GM23338 (cell line): ENCODE data around the gene SMIM21. TPM values are rescaled to one million over a fixed set of nuclear protein-coding genes. Genes with fewer than 3 reads are reported as not detected.

ENCODE experiments used
- ATAC-seq: fragments of 200-7000 bp; cut with Tn5 transposase; 3 replicates; pipeline ENCODE4 v1.9.1; 2020
- DNase-seq: peaks from one replicate; pipeline ENCODE4 v3.0.0-alpha.2; 2015; ENCODE audit warnings: low spot score
- H2AFZ ChIP-seq: fragments of 200-600 bp; sonication (generic); 2 replicates; pipeline ENCODE4 v1.8.0; 2016; ENCODE audit warnings: antibody characterized with exemption, mild to moderate bottlenecking, moderate library complexity
- H3F3A ChIP-seq: fragments of 200-600 bp; sonication (generic); replicated peaks from 2 replicates; pipeline ENCODE4 v1.8.0; 2017; ENCODE audit warnings: antibody characterized with exemption, mixed run types, low read depth
- H3K27ac ChIP-seq: fragments of 200-600 bp; sonication (generic); 2 replicates; pipeline ENCODE4 v1.6.1; 2016; ENCODE audit warnings: low read depth
- H3K27me3 ChIP-seq: fragments of 200-600 bp; sonication (generic); 2 replicates; pipeline ENCODE4 v1.8.0; 2016; ENCODE audit warnings: mild to moderate bottlenecking, mixed run types, moderate library complexity; ENCODE audit not compliant: insufficient read depth
- H3K36me3 ChIP-seq: fragments of 200-600 bp; sonication (generic); 2 replicates; pipeline ENCODE4 v1.8.0; 2016; ENCODE audit warnings: mild to moderate bottlenecking; ENCODE audit not compliant: insufficient read depth
- H3K4me1 ChIP-seq: fragments of 200-600 bp; sonication (generic); 2 replicates; pipeline ENCODE4 v1.8.0; 2016; ENCODE audit warnings: mild to moderate bottlenecking, moderate library complexity; ENCODE audit not compliant: insufficient read depth
- H3K4me2 ChIP-seq: fragments of 200-600 bp; sonication (generic); 2 replicates; pipeline ENCODE4 v1.7.1; 2017; ENCODE audit warnings: mixed run types
- H3K4me3 ChIP-seq: fragments of 200-600 bp; sonication (generic); 2 replicates; pipeline ENCODE4 v1.6.1; 2016; ENCODE audit warnings: mixed run types
- H3K79me2 ChIP-seq: fragments of 200-600 bp; sonication (generic); replicated peaks from 2 replicates; pipeline ENCODE4 v1.8.0; 2017; ENCODE audit warnings: mild to moderate bottlenecking; ENCODE audit not compliant: insufficient read depth
- H3K9me2 ChIP-seq: fragments of 200-600 bp; sonication (generic); 2 replicates; pipeline ENCODE4 v1.8.0; 2017; ENCODE audit not compliant: insufficient read depth
- H4K20me1 ChIP-seq: fragments of 200-600 bp; sonication (generic); replicated peaks from 2 replicates; pipeline ENCODE4 v1.8.0; 2017; ENCODE audit warnings: mild to moderate bottlenecking; ENCODE audit not compliant: insufficient read depth
- H3K27ac Mint-ChIP-seq: 2 replicates; pipeline ENCODE4 v1.8.0; 2020; ENCODE audit warnings: inconsistent platforms, mild to moderate bottlenecking, moderate library complexity, mixed read lengths
- H3K27me3 Mint-ChIP-seq: 3 replicates; pipeline ENCODE4 v1.8.0; 2022; ENCODE audit warnings: low read depth, mild to moderate bottlenecking, moderate library complexity, mixed read lengths, inconsistent platforms; ENCODE audit not compliant: insufficient read depth, poor library complexity
- H3K36me3 Mint-ChIP-seq: 3 replicates; pipeline ENCODE4 v1.8.0; 2021; ENCODE audit warnings: low read depth, mild to moderate bottlenecking, inconsistent platforms, moderate library complexity, mixed read lengths
- H3K4me1 Mint-ChIP-seq: 3 replicates; pipeline ENCODE4 v1.8.0; 2020; ENCODE audit warnings: mild to moderate bottlenecking, inconsistent platforms, mixed read lengths
- H3K4me3 Mint-ChIP-seq: 3 replicates; pipeline ENCODE4 v1.8.0; 2021; ENCODE audit warnings: moderate library complexity, mild to moderate bottlenecking, inconsistent platforms, mixed read lengths
- H3K9me3 Mint-ChIP-seq: 3 replicates; pipeline ENCODE4 v1.8.0; 2020; ENCODE audit warnings: moderate library complexity, mild to moderate bottlenecking, inconsistent platforms, mixed read lengths
- CREB1 ChIP-seq: fragments of 250-450 bp; sonication (Bioruptor Pico); IDR thresholded peaks from 2 replicates; pipeline ENCODE4 v1.5.0; 2020; ENCODE audit warnings: low read depth, mild to moderate bottlenecking, moderate library complexity
- JUNB ChIP-seq: IDR thresholded peaks from one replicate; pipeline ENCODE4 v1.6.1; 2016; ENCODE audit warnings: antibody characterized with exemption; ENCODE audit not compliant: unreplicated experiment
- NANOG ChIP-seq: IDR thresholded peaks from 2 replicates; pipeline ENCODE4 v1.6.1; 2016; ENCODE audit warnings: antibody characterized with exemption, borderline replicate concordance
- POLR2AphosphoS5 ChIP-seq: IDR thresholded peaks from 2 replicates; pipeline ENCODE4 v1.6.1; 2016; ENCODE audit warnings: antibody characterized with exemption, low read depth
- STAT1 ChIP-seq: IDR thresholded peaks from one replicate; pipeline ENCODE4 v1.6.1; 2016; ENCODE audit warnings: antibody characterized with exemption; ENCODE audit not compliant: unreplicated experiment
- ZNF114 ChIP-seq: fragments of 250-450 bp; sonication (Bioruptor Pico); IDR thresholded peaks from 2 replicates; pipeline ENCODE4 v1.5.0; 2020; ENCODE audit warnings: mild to moderate bottlenecking, moderate library complexity
- ZNF331 ChIP-seq: fragments of 250-450 bp; sonication (Bioruptor Pico); IDR thresholded peaks from 2 replicates; pipeline ENCODE4 v1.5.0; 2020; ENCODE audit warnings: low read depth, mild to moderate bottlenecking, moderate library complexity
- polyA plus RNA-seq: library from polyadenylated mRNA; unstranded; fragments of >200 nt; fragmentation: Nextera tagmentation; extraction: Ambion mirVana; gene quantifications from 2 replicates; pipeline ENCODE4 v1.2.1, GENCODE V29; 2016
- total RNA-seq: library from RNA; depleted of rRNA; stranded (reverse); fragments of >200 nt; shearing (Covaris generic); gene quantifications from 2 replicates; pipeline ENCODE4 v1.2.3, GENCODE V29; 2014
- TF ChIP-seq, protein P1 (sequence below), 2 experiments: fragments of 200-600 bp in 1 of 2; sonication (generic) in 1 of 2; conservative IDR thresholded peaks; 2 replicates each; pipeline versions ENCODE4 v1.5.1 to v1.6.1; 2016 to 2017; ENCODE audit warnings: antibody characterized with exemption in 2 of 2, low read depth in 2 of 2, mild to moderate bottlenecking in 2 of 2, moderate library complexity in 1 of 2
- TF ChIP-seq, protein P2 (sequence below): fragments of 250-450 bp; sonication (Bioruptor Pico); IDR thresholded peaks from 2 replicates; pipeline ENCODE4 v1.5.0; 2020; ENCODE audit warnings: mild to moderate bottlenecking, moderate library complexity

The SMIM21 gene
- total and polyA plus RNA-seq, 2 experiments from 2014 or later = not detected

DNA sequence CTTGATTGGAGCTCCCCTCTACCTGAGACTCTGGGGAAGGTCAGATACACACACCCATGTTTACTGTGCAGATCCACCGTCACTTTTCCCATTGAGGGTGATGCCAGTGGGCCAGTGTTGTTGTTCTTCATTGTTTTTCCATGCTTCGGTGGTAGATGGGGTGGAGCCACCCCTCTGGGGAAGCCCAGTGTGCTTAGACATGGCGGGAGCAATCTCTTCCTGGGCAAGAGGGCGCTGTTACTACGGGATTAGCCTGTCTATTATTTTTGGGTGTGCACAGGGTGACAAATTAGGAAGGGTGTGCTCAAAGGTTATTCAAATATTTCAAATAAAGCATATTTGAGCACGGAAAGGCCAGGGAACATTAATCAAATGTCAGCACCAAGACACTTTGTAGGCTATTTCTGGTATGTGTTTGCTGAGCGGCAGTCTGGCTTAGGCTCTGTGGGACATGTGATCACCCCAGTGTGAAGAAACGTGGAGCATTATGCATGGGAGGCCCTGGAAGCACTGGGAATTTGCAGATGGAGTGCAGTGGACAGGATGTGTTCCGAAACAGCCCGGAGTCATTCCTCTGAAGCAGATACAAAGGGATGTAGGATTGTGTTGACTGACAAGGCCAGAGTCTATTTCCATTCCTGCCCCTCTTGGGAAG is 34.8 kb upstream of the SMIM21 start:
- no peak overlapping the region for H3K4me3 ChIP-seq
- ATAC-seq (no peak), DNase-seq (no peak)
- H3K9me3 Mint-ChIP-seq = peaks cover 14% of the 10 kb centered on the region
- no peaks in the 10 kb centered on the region for H3K4me1 ChIP-seq
- H3K79me2 ChIP-seq = no peaks in the 10 kb centered on the region
- H3K27ac Mint-ChIP-seq = no peak overlapping the region
- H3K9me2 ChIP-seq = peaks cover 2% of the 10 kb centered on the region; the same call in 1 of the 2 replicates
- H2AFZ ChIP-seq = no peak overlapping the region
- no peaks in the 10 kb centered on the region for H3K4me1 Mint-ChIP-seq
- H4K20me1 ChIP-seq = no peaks in the 10 kb centered on the region
- H3K4me2 ChIP-seq = no peak overlapping the region
- H3F3A ChIP-seq = no peaks in the 10 kb centered on the region
- no peaks in the 10 kb centered on the region for H3K27me3 Mint-ChIP-seq
- H3K36me3 Mint-ChIP-seq = peaks cover 8% of the 10 kb centered on the region; the same call in 2 of the 3 replicates
- peaks cover 7% of the 10 kb centered on the region for H3K27me3 ChIP-seq
- H3K27ac ChIP-seq = no peak overlapping the region
- TF ChIP-seq, protein P1, sequence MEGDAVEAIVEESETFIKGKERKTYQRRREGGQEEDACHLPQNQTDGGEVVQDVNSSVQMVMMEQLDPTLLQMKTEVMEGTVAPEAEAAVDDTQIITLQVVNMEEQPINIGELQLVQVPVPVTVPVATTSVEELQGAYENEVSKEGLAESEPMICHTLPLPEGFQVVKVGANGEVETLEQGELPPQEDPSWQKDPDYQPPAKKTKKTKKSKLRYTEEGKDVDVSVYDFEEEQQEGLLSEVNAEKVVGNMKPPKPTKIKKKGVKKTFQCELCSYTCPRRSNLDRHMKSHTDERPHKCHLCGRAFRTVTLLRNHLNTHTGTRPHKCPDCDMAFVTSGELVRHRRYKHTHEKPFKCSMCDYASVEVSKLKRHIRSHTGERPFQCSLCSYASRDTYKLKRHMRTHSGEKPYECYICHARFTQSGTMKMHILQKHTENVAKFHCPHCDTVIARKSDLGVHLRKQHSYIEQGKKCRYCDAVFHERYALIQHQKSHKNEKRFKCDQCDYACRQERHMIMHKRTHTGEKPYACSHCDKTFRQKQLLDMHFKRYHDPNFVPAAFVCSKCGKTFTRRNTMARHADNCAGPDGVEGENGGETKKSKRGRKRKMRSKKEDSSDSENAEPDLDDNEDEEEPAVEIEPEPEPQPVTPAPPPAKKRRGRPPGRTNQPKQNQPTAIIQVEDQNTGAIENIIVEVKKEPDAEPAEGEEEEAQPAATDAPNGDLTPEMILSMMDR (conservative IDR thresholded peaks at IDR 0.05; ENCODE audit: low read depth in 2 of 2) = 0 out of 4 replicates have a peak, but pooled peaks of 1 of the 2 experiments have one; percentile 9
- TF ChIP-seq CREB1 = no peak
- no peak overlapping the region for H3K4me3 Mint-ChIP-seq
- no peaks in the 10 kb centered on the region for H3K36me3 ChIP-seq

DNA sequence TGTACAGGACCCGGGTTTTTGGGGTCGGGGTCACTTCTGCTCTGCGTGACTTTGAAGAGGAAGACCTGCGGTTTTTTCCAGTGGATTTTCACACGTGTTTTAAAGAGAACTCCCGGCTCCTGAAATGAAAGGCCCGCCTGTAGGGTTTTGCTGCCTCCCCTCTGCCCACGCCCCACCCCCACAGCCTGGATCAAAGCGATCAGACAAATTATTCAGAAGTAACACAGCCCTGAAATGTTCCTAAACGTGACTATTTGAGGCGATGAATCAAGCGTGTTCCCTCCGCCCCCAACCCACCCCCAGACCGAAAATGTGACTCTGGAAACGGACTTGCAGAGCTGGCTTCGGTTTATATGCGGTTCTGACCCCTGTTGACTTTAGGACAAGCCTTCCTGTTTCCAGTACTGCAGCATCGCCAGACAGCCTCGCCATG is 28.7 kb upstream of the SMIM21 start:
- no peaks in the 10 kb centered on the region for H3K79me2 ChIP-seq
- H3K36me3 ChIP-seq = no peaks in the 10 kb centered on the region
- peak overlapping the region; percentile 62 for H3K4me3 ChIP-seq
- H3K27ac Mint-ChIP-seq = no peak overlapping the region
- H3K27me3 ChIP-seq = peaks cover 48% of the 10 kb centered on the region
- H3K27ac ChIP-seq = no peak overlapping the region
- peaks cover 12% of the 10 kb centered on the region for H3K4me1 ChIP-seq
- ATAC-seq = peak; percentile 19
- peak; percentile 30 for DNase-seq
- H2AFZ ChIP-seq = peak overlapping the region; percentile 96
- peaks cover 17% of the 10 kb centered on the region for H3K9me3 Mint-ChIP-seq
- H3K4me1 Mint-ChIP-seq = peaks cover 17% of the 10 kb centered on the region
- H3K27me3 Mint-ChIP-seq = peaks cover 27% of the 10 kb centered on the region
- no peaks in the 10 kb centered on the region for H4K20me1 ChIP-seq
- H3K9me2 ChIP-seq = 0 out of 2 replicates have a peak, but pooled peaks cover 2% of the 10 kb centered on the region
- peaks cover 10% of the 10 kb centered on the region; the same call in 2 of the 3 replicates for H3K36me3 Mint-ChIP-seq
- H3K4me2 ChIP-seq = peak overlapping the region; percentile 89
- H3F3A ChIP-seq = 0 out of 2 replicates have a peak, but pooled peaks cover 4% of the 10 kb centered on the region
- peak overlapping the region; percentile 76 for H3K4me3 Mint-ChIP-seq
- TF ChIP-seq, protein P1 (conservative IDR thresholded peaks at IDR 0.05; ENCODE audit: low read depth in 2 of 2) = no peak
- TF ChIP-seq, protein P2, sequence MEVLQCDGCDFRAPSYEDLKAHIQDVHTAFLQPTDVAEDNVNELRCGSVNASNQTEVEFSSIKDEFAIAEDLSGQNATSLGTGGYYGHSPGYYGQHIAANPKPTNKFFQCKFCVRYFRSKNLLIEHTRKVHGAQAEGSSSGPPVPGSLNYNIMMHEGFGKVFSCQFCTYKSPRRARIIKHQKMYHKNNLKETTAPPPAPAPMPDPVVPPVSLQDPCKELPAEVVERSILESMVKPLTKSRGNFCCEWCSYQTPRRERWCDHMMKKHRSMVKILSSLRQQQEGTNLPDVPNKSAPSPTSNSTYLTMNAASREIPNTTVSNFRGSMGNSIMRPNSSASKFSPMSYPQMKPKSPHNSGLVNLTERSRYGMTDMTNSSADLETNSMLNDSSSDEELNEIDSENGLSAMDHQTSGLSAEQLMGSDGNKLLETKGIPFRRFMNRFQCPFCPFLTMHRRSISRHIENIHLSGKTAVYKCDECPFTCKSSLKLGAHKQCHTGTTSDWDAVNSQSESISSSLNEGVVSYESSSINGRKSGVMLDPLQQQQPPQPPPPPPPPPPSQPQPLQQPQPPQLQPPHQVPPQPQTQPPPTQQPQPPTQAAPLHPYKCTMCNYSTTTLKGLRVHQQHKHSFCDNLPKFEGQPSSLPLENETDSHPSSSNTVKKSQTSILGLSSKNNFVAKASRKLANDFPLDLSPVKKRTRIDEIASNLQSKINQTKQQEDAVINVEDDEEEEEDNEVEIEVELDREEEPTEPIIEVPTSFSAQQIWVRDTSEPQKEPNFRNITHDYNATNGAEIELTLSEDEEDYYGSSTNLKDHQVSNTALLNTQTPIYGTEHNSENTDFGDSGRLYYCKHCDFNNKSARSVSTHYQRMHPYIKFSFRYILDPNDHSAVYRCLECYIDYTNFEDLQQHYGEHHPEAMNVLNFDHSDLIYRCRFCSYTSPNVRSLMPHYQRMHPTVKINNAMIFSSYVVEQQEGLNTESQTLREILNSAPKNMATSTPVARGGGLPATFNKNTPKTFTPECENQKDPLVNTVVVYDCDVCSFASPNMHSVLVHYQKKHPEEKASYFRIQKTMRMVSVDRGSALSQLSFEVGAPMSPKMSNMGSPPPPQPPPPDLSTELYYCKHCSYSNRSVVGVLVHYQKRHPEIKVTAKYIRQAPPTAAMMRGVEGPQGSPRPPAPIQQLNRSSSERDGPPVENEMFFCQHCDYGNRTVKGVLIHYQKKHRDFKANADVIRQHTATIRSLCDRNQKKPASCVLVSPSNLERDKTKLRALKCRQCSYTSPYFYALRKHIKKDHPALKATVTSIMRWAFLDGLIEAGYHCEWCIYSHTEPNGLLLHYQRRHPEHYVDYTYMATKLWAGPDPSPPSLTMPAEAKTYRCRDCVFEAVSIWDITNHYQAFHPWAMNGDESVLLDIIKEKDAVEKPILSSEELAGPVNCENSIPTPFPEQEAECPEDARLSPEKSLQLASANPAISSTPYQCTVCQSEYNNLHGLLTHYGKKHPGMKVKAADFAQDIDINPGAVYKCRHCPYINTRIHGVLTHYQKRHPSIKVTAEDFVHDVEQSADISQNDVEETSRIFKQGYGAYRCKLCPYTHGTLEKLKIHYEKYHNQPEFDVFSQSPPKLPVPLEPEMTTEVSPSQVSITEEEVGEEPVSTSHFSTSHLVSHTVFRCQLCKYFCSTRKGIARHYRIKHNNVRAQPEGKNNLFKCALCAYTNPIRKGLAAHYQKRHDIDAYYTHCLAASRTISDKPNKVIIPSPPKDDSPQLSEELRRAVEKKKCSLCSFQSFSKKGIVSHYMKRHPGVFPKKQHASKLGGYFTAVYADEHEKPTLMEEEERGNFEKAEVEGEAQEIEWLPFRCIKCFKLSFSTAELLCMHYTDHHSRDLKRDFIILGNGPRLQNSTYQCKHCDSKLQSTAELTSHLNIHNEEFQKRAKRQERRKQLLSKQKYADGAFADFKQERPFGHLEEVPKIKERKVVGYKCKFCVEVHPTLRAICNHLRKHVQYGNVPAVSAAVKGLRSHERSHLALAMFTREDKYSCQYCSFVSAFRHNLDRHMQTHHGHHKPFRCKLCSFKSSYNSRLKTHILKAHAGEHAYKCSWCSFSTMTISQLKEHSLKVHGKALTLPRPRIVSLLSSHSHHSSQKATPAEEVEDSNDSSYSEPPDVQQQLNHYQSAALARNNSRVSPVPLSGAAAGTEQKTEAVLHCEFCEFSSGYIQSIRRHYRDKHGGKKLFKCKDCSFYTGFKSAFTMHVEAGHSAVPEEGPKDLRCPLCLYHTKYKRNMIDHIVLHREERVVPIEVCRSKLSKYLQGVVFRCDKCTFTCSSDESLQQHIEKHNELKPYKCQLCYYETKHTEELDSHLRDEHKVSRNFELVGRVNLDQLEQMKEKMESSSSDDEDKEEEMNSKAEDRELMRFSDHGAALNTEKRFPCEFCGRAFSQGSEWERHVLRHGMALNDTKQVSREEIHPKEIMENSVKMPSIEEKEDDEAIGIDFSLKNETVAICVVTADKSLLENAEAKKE = no peak
- TF ChIP-seq ZNF331 (no peak), NANOG (no peak), STAT1 (no peak), ZNF114 (no peak), JUNB (no peak), POLR2AphosphoS5 (no peak), CREB1 (no peak)
